Esophagus muscularis mucosa (tissue), 3 donors: Measurements from ENCODE around the gene GNAO1.

Source experiments
- CTCF ChIP-seq, 3 experiments: fragments of 200-600 bp in 2 of 3; fragments of 450-650 bp in 1 of 3; sonication (generic) in 2 of 3; IDR thresholded peaks; one replicate each; pipeline ENCODE4 v1.5.1; 2017 to 2019; ENCODE audit warnings: antibody characterized with exemption in 3 of 3, mild to moderate bottlenecking in 2 of 3, moderate library complexity in 1 of 3
- POLR2A ChIP-seq: fragments of 450-650 bp; IDR thresholded peaks from one replicate; pipeline ENCODE4 v1.6.1; 2017; ENCODE audit warnings: antibody characterized with exemption, moderate library complexity, mild to moderate bottlenecking, low read depth

- TF ChIP-seq CTCF (IDR thresholded peaks at IDR 0.05) = no peak
- TF ChIP-seq POLR2A = no peak
Observed at GRCh38 chr16:56388209-56388608, 196.9 kb downstream of the GNAO1 start.
